ENCODE measurements around the gene ARID1B. TPM values are rescaled to one million over a fixed set of nuclear protein-coding genes. Genes with fewer than 3 reads are reported as not detected.

Gene ARID1B
- total RNA-seq, 6 experiments from 2014 or later = 32.5 to 44.3 (median 36.5) TPM

DNA sequence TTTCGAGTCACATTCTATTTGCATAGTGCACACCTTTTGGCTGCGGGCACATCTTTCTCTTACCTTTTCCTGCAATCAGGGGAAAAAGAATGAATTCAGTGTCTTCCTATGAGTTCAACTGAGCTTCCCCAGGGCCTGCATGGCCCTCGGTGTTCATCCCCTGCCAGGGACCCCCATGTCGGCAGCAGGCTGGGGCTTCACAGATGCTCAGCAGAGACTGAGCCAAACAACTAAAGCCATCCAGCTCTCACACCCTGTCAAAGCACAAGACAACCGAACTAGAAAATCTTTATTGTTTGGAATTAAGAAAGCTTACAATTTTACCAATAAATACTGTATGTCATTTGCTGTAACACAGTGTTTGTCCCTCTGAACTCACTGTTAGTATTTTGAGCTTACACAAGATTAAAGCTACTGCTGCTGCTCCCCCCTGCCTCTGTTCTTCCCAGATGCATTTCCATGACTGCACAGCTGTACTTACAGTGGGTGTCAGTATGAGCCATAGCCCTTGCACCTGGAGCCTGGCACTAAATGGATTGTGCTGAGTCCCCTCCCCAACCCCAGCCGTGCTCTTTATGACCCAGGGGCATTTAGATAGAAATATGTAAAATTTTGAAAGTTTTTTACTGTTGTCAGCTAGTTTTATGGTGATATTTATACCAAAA lies 340.4 kb downstream of the ARID1B start:
- peaks cover 4% of the 10 kb centered on the region for H3K36me3 Mint-ChIP-seq (ENCODE audit: low read depth)
- no peak for DNase-seq
- TF ChIP-seq, protein P1, sequence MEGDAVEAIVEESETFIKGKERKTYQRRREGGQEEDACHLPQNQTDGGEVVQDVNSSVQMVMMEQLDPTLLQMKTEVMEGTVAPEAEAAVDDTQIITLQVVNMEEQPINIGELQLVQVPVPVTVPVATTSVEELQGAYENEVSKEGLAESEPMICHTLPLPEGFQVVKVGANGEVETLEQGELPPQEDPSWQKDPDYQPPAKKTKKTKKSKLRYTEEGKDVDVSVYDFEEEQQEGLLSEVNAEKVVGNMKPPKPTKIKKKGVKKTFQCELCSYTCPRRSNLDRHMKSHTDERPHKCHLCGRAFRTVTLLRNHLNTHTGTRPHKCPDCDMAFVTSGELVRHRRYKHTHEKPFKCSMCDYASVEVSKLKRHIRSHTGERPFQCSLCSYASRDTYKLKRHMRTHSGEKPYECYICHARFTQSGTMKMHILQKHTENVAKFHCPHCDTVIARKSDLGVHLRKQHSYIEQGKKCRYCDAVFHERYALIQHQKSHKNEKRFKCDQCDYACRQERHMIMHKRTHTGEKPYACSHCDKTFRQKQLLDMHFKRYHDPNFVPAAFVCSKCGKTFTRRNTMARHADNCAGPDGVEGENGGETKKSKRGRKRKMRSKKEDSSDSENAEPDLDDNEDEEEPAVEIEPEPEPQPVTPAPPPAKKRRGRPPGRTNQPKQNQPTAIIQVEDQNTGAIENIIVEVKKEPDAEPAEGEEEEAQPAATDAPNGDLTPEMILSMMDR (IDR thresholded peaks at IDR 0.05) = no peak

DNA sequence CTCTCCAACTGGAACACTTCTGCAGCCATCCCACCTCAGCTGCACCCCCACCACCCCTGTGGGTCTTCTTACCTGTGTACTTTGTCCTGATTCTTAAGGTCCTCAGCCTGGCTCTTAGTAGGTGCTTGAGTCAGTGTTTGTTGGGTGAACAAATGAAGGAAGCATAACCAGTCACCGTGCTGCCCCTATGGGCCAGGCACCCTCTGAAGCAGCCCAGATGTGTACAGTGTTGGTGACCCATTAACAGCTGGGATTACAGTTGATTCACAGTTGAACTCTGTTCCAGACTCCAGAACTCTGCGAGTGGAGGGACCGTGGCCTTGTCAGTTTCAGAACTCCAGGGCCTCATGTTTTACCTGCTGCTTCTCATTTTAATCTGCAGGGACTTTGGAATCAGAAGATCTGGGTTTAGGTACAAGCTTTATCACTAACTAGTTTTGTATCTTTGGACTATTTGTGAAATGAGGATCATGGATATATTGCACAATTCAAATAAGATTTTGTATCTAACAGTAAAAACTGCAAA lies 342.4 kb downstream of the ARID1B start:
- DNase-seq = no peak
- Mint-ChIP-seq H3K27me3 (ENCODE audit: insufficient read depth) (peaks cover 3% of the 10 kb centered on the region), H3K27ac (no peak overlapping the region), H3K9me3 (no peaks in the 10 kb centered on the region), H3K36me3 (ENCODE audit: low read depth) (no peaks in the 10 kb centered on the region), H3K4me1 (ENCODE audit: low read depth) (no peaks in the 10 kb centered on the region), H3K4me3 (no peak overlapping the region)
- TF ChIP-seq, protein P1 (IDR thresholded peaks at IDR 0.05) = no peak

More for the DNA sequence above, 340.4 kb downstream of the ARID1B start:
- no peaks in the 10 kb centered on the region for H3K4me1 Mint-ChIP-seq (ENCODE audit: low read depth)
- no peak overlapping the region for H3K27ac Mint-ChIP-seq
- H3K27me3 Mint-ChIP-seq (ENCODE audit: insufficient read depth) = peaks cover 3% of the 10 kb centered on the region
- H3K9me3 Mint-ChIP-seq = no peaks in the 10 kb centered on the region
- H3K4me3 Mint-ChIP-seq = no peak overlapping the region

DNA sequence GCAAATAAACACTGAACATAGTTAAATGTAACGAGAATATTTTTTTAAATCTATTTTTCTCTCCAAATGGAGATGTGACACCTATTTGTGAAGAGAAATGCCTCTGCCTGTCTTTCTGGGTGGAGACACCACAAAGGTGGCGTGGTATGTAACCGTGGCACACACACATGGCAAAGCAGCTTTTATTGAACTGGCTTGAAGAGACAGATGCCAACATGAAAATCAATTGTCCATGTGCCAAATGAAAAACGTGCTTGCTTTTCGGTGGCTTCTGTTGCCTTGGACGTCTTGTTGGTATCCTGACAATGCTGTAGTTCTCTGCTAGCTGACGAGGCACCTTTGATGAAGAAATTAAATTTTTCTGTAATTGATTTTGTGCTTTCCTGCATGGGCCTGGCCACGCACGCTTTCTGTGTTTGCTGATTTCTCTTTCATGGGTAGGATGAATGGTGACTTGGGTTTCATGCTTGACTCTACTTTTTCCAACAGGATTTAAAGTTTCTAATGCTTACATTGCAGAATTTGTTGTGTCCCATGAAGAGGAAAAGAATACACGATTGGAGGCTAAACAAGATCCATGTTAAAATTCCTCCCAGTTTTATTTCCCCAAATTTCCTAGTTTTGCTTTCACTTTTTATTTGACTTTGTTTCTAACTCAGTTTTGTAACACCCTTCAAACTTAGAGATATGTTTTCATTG lies 343.5 kb downstream of the ARID1B start:
- Mint-ChIP-seq H3K4me3 (no peak overlapping the region), H3K9me3 (no peaks in the 10 kb centered on the region), H3K4me1 (ENCODE audit: low read depth) (no peaks in the 10 kb centered on the region), H3K27ac (no peak overlapping the region), H3K36me3 (ENCODE audit: low read depth) (no peaks in the 10 kb centered on the region), H3K27me3 (ENCODE audit: insufficient read depth) (no peaks in the 10 kb centered on the region; the same call in 1 of the 2 replicates)
- no peak for DNase-seq
- TF ChIP-seq, protein P1 (IDR thresholded peaks at IDR 0.05) = no peak

DNA sequence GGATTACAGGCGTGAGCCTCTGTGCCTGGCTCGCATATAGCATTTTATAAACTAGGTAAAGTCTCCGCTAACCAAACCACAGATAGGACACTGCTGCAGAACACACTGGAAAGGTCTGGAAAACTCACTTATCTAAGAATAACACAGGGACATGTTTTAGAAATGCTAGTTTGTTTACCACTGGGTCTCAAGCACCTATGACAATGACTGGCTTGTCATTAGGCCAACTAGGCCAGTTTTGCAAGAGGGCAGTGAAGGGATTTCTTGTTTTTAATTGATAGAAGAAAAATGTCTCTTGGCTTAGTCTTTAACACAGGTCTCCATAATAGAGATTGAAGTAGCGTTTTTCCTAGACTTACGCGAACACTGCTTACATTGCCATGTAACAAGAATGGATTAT lies 344.7 kb downstream of the ARID1B start:
- TF ChIP-seq, protein P1 (IDR thresholded peaks at IDR 0.05) = no peak
- no peak for DNase-seq

DNA sequence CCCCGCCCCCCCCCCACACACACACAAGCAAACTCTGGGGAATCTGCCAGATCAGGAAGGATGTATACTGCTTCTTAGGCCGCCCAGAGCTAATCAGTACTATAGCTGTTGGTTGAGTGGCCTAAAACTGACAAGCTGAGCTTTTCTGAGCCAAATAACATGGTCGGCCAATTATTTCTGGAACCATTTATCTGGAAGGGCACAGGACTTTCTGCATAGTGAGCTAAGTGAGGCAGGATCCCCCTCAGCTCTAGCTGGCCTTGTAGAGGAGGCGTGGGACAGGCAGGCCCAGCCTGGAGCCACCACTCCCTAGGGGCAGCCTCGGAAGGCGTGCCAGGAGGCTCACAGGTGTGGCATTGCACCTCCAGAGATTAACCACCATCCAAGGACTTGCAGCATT lies 346.1 kb downstream of the ARID1B start:
- no peak overlapping the region for H3K4me3 Mint-ChIP-seq

More for the DNA sequence above, 344.7 kb downstream of the ARID1B start:
- Mint-ChIP-seq H3K4me1 (ENCODE audit: low read depth) (no peaks in the 10 kb centered on the region), H3K9me3 (no peaks in the 10 kb centered on the region), H3K27ac (no peak overlapping the region), H3K27me3 (ENCODE audit: insufficient read depth) (no peaks in the 10 kb centered on the region; the same call in 1 of the 2 replicates), H3K36me3 (ENCODE audit: low read depth) (no peaks in the 10 kb centered on the region), H3K4me3 (no peak overlapping the region)

More for the DNA sequence above, 346.1 kb downstream of the ARID1B start:
- TF ChIP-seq, protein P1 (IDR thresholded peaks at IDR 0.05) = no peak
- Mint-ChIP-seq H3K36me3 (ENCODE audit: low read depth) (no peaks in the 10 kb centered on the region), H3K27ac (no peak overlapping the region), H3K4me1 (ENCODE audit: low read depth) (peaks cover 1% of the 10 kb centered on the region; the same call in 1 of the 2 replicates), H3K27me3 (ENCODE audit: insufficient read depth) (no peaks in the 10 kb centered on the region; the same call in 1 of the 2 replicates), H3K9me3 (no peaks in the 10 kb centered on the region)
- DNase-seq = no peak
